Sigmoid colon (tissue), 4 donors: ENCODE data around the gene FBXW4.
"Not testable (repeated sequence)": the region's sequence is repeated elsewhere in the genome, so short reads cannot be mapped to it uniquely, and the experiment has no call there.

Experiments
- CTCF ChIP-seq, 4 experiments: fragments of 450-650 bp in 3 of 4; fragments of 200-600 bp in 1 of 4; IDR thresholded peaks; one replicate each; pipeline ENCODE4 v1.5.1; 2016 to 2019; ENCODE audit warnings: antibody characterized with exemption in 4 of 4, mild to moderate bottlenecking in 3 of 4, moderate library complexity in 2 of 4
- EP300 ChIP-seq, 4 donors: sonication (generic); formaldehyde crosslinking; IDR thresholded peaks; one replicate each; pipeline ENCODE4 v1.6.1; 2017; ENCODE audit warnings: antibody characterized with exemption in 4 of 4
- POLR2A ChIP-seq, 2 donors: fragments of 450-650 bp; IDR thresholded peaks; one replicate each; pipeline ENCODE4 v1.6.1; 2016; ENCODE audit warnings: antibody characterized with exemption in 2 of 2, mild to moderate bottlenecking in 2 of 2, moderate library complexity in 2 of 2
- POLR2AphosphoS5 ChIP-seq, 4 donors: sonication (generic); formaldehyde crosslinking; IDR thresholded peaks; one replicate each; pipeline ENCODE4 v1.6.1; 2017; ENCODE audit warnings: antibody characterized with exemption in 4 of 4

- TF ChIP-seq POLR2A, EP300, CTCF, POLR2AphosphoS5 (IDR thresholded peaks at IDR 0.05): not testable (repeated sequence)
Measured at GRCh38 chr10:101593331-101593730, 101.6 kb downstream of the FBXW4 start.
